ENCODE results near the gene HS1BP3.

DNA sequence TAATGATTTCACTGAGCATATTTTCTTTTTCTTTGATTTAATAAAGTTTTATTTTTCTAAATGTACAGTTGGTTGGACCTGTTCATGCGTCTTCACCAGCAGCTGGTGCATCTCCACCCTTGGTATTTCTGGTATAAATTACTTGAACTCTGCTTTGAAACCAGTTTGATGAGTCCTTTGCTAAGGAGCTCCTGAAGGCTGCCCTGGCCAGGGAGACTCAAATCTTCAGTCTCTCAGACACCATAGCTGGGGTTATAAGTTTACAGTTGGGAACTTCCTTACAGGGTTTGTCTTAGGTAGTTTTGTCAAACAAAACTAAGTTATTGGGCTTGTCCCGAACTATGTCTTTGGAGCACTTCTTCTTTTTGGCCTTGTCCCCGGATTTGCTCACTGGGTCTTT, 44.7 kb downstream of the HS1BP3 start:
- TF ChIP-seq, protein P1, sequence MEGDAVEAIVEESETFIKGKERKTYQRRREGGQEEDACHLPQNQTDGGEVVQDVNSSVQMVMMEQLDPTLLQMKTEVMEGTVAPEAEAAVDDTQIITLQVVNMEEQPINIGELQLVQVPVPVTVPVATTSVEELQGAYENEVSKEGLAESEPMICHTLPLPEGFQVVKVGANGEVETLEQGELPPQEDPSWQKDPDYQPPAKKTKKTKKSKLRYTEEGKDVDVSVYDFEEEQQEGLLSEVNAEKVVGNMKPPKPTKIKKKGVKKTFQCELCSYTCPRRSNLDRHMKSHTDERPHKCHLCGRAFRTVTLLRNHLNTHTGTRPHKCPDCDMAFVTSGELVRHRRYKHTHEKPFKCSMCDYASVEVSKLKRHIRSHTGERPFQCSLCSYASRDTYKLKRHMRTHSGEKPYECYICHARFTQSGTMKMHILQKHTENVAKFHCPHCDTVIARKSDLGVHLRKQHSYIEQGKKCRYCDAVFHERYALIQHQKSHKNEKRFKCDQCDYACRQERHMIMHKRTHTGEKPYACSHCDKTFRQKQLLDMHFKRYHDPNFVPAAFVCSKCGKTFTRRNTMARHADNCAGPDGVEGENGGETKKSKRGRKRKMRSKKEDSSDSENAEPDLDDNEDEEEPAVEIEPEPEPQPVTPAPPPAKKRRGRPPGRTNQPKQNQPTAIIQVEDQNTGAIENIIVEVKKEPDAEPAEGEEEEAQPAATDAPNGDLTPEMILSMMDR (IDR thresholded peaks at IDR 0.05), result no peak
- TF ChIP-seq POLR2A (IDR thresholded peaks at IDR 0.05), result no peak

Data from upper lobe of left lung (tissue), 4 donors.